ENCODE measurements around the gene GCAT. TPM values are rescaled to one million over a fixed set of nuclear protein-coding genes. Genes with fewer than 3 reads are reported as not detected.
"Not testable (repeated sequence)": the region's sequence is repeated elsewhere in the genome, so short reads cannot be mapped to it uniquely, and the experiment has no call there.

The GCAT gene
- total RNA-seq, 3 donors from 2014 or later, result 6.5 to 12.3 (median 8.6) TPM

DNA sequence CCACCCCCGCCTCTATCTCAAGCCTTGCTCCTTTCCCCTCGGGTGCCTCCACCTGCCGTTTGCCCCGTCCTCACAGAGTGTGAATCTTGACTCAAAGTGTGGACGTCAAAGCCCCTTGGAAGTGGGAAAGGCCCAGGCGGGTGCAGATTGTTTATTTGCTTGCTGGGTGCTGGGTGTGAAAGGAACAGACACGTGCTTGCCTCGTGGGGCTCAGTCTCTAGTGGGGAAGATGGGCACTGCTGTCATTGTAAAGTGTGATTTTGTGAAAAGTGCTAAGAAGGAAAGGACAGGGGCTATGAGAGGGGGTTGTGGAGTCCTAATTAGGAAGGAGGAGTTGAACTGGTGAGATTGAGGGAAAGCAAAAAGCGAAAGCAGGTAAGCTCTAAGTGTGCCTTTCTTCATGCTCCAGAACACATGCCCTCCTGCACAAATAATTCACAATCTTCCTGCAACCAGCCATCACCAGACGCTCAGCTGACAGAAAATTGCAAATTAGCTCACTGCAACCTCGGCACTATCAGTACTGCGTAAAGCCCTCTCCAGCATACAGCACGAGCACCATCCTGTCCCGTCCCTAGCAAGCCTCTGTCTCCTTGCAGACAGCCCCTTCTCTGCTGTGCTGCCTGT lies 9.7 kb upstream of the GCAT start:
- Mint-ChIP-seq H3K4me3 (no peak overlapping the region), H3K36me3 (ENCODE audit: insufficient read depth) (no peaks in the 10 kb centered on the region), H3K4me1 (ENCODE audit: low read depth) (peaks cover 7% of the 10 kb centered on the region), H3K27me3 (ENCODE audit: low read depth) (peaks cover 11% of the 10 kb centered on the region), H3K9me3 (no peaks in the 10 kb centered on the region)
- DNase-seq (no peak), ATAC-seq (no peak)

DNA sequence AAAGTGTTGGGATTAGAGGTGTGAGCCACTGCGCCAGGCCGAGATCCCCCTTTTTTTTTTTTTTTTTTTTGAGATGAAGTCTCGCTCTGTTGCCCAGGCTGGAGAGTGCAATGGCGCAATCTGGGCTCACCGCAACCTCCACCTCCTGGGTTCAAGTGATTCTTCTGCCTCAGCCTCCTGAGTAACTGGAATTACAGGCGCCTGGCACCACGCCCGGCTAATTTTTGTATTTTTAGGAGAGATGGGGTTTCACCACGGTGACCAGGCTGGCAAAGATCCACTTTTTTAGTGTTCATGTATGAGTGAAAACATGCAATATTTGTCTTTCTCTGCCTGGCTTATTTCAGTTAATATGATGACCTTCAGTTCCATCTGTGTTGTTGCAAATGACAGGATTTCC lies 7.8 kb upstream of the GCAT start:
- not testable (repeated sequence) for H3K9me3 Mint-ChIP-seq; DNase-seq; H3K4me3 Mint-ChIP-seq; H3K36me3 Mint-ChIP-seq (ENCODE audit: insufficient read depth); ATAC-seq
- peaks cover 19% of the 10 kb centered on the region for H3K27me3 Mint-ChIP-seq (ENCODE audit: low read depth)
- H3K4me1 Mint-ChIP-seq (ENCODE audit: low read depth), result peaks cover 13% of the 10 kb centered on the region

DNA sequence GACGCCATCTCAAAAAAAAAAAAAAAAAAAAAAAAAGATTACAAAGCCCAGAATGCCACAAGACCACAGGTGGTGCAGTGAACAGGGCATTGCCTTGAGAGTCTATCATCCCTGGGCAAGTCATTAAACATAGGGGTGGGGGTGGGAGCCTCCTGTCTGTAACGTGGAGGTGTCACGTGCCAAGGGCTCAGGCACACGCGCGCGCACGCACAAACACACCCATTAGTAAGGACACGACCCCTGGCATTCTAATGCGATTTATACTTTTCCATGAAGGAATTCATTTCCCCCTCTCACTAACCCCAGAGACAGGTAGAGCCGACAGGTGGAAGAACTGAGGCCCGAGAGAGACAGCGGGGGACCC lies 5.8 kb upstream of the GCAT start:
- DNase-seq, result no peak
- H3K4me3 Mint-ChIP-seq, result peak overlapping the region; percentile 59
- H3K9me3 Mint-ChIP-seq, result no peaks in the 10 kb centered on the region
- no peak for ATAC-seq
- H3K4me1 Mint-ChIP-seq (ENCODE audit: low read depth), result peaks cover 28% of the 10 kb centered on the region
- H3K27me3 Mint-ChIP-seq (ENCODE audit: low read depth), result peaks cover 35% of the 10 kb centered on the region
- H3K36me3 Mint-ChIP-seq (ENCODE audit: insufficient read depth), result no peaks in the 10 kb centered on the region

DNA sequence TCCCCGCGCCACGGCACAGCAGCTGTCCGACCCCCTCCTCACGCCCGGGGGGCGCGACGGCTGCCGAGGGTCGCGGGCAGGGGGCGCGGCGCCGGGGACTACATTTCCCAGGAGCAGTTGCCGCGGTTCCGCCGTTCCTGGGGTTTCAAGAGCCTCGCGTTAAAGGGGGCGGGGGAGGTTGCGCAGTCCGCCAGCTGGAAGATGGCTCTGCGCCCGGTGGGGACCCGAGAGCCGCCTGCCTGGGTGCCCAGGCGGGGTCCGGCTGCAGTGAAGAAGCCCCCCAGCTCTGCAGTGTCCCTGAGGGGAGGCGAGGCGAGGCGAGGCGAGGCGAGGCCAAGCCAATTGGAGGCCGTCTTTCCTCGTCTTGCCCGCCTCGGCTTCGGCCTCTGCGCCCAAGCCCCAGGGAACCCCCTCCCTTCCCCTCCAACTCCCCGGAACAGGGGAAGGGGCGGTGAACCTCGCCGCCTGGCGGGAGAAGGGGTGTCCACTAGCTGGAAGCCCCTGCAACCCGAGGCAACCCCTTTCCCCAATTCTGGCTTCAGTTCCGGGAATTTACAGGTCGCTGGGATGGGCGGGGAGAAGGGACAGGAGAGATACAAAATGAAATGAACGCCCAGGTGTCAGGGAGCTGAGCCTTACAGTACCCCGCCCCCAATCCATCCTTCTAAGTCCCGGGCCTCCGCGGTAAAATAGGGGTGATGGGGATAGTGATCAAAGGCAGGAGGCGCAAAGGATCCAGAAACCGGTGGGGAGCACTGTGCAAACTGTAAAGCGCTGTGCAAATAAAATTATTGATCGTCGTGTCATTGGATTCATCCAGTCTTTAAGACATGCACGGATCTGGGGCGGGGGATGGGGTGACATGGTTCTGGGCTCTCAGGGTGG lies 5.2 kb upstream of the GCAT start:
- Mint-ChIP-seq H3K4me3 (peak overlapping the region; percentile 64), H3K9me3 (no peaks in the 10 kb centered on the region), H3K4me1 (ENCODE audit: low read depth) (peaks cover 33% of the 10 kb centered on the region), H3K36me3 (ENCODE audit: insufficient read depth) (no peaks in the 10 kb centered on the region), H3K27me3 (ENCODE audit: low read depth) (peaks cover 40% of the 10 kb centered on the region)
- ATAC-seq (peak; percentile 36 to 41), DNase-seq (no peak)

DNA sequence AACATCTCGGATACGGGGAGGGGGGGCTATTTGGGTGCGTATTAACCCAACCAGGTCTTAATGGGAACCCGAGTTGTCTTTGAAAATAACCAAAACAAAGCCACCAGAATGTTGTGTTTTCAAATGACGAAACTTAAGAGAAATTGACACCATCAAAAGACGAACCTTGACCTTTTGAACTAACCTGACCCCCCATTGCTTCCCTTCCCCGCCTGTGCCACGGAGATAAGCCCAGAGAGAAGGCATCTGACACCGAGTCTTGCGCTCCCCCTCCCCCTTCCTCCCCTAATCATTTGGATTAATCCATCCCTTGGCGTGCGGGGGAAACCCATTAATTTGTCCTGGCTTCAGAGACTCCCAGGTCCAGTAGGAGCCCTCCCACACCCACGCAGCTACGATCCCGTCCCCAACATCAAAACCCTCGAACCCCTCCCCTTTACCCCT lies 4.5 kb upstream of the GCAT start:
- Mint-ChIP-seq H3K27me3 (ENCODE audit: low read depth) (peaks cover 42% of the 10 kb centered on the region), H3K36me3 (ENCODE audit: insufficient read depth) (no peaks in the 10 kb centered on the region), H3K4me1 (ENCODE audit: low read depth) (peaks cover 35% of the 10 kb centered on the region), H3K4me3 (peak overlapping the region; percentile 64), H3K9me3 (no peaks in the 10 kb centered on the region)
- DNase-seq, result no peak
- no peak for ATAC-seq

DNA sequence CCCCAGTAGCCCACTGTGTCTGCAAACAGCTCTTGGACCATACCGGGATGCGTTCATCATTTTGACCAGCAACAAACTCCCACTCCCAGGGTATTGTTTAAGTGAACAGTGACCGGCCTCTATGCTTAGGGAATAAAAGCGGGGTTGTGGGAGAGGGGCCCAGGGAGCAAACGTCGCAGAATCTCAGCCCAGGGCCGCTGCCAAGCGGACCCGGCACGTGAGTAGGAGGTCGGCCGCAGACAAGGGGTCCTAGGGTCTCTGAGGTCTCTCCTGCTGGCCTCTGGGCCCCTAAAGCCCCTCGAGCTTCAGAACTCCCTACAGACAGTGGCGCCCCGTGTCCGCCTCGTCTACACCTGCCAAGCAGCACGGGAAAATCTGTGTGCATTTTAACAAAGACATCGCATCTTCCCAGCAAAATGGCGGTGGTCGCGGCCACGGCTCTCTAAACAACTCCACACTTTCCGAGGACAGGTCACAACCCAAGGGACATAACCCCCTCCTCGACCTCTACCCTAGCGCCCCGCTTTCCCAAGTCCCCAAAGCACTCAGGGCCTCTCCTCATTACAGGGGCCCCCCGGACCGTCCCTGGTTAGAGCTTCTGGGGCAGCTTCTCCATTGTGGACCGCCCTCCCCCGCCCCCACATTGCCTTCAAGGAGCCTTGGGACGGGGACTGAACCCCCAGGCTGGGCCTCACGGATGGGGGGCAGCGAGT lies 3.9 kb upstream of the GCAT start:
- Mint-ChIP-seq H3K27me3 (ENCODE audit: low read depth) (peaks cover 43% of the 10 kb centered on the region), H3K4me1 (ENCODE audit: low read depth) (peaks cover 39% of the 10 kb centered on the region), H3K36me3 (ENCODE audit: insufficient read depth) (no peaks in the 10 kb centered on the region), H3K9me3 (no peaks in the 10 kb centered on the region), H3K4me3 (peak overlapping the region; percentile 57)
- ATAC-seq, result no peak
- DNase-seq, result no peak

DNA sequence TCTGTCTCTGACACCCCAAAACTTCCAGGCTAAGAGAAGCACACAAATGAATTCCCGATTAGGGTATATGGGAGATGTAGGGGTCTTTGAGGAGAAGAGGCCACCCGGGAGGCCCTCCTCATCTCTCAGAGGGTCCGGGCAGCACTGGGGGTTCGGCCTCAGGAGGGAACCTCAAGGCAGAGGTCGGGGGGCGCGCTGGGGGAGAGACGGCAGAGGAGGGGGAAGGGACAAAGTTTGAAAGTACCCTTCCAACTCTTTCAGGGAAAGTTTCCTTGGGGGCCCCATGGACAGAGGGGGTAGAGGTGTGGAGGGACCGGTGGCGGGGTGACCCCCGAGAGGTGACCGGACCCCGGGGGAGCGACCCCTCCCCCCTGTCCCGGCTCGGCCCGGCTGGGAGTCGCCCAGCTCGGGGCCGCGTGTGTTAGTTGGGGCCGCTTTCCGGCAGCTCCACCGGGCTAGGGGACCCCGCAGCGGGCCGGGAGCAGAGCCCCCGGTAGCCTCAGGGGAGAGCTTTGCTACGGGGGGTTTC lies 3.3 kb upstream of the GCAT start:
- H3K9me3 Mint-ChIP-seq, result no peaks in the 10 kb centered on the region
- ATAC-seq (no peak), DNase-seq (no peak)
- H3K36me3 Mint-ChIP-seq (ENCODE audit: insufficient read depth), result no peaks in the 10 kb centered on the region
- H3K4me1 Mint-ChIP-seq (ENCODE audit: low read depth), result peaks cover 39% of the 10 kb centered on the region
- peak overlapping the region; percentile 57 for H3K4me3 Mint-ChIP-seq
- peaks cover 47% of the 10 kb centered on the region for H3K27me3 Mint-ChIP-seq (ENCODE audit: low read depth)

DNA sequence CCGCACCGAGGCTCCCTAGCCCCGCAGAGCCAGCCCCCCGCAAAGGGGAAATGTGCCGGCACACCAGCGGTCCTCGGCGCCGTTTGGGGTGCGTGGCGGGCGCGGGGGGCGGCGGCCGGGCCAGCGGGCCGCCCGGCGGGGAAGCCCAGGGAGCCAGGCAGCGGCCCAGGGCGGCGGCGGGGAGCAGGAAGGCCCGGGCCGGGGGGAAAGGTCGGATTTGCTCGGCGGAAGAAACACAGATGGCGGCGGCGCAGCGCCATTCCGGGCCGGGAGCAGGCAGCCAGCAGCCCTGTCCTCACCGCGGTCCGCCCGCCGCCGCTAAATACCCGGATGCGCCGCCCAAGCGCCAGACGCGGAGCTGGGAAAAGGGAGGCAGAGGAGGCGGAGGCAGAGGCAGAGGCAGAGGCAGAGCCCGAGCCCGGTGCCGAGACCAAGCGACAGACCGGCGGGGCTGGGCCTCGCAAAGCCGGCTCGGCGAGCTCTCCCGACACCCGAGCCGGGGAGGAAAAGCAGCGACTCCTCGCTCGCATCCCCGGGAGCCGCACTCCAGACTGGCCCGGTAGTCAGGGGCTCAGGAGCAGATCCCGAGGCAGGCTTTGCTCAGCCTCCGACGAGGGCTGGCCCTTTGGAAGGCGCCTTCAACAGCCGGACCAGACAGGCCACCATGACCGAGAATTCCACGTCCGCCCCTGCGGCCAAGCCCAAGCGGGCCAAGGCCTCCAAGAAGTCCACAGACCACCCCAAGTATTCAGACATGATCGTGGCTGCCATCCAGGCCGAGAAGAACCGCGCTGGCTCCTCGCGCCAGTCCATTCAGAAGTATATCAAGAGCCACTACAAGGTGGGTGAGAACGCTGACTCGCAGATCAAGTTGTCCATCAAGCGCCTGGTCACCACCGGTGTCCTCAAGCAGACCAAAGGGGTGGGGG lies 2.6 kb upstream of the GCAT start:
- peaks cover 53% of the 10 kb centered on the region for H3K27me3 Mint-ChIP-seq (ENCODE audit: low read depth)
- H3K9me3 Mint-ChIP-seq, result no peaks in the 10 kb centered on the region
- DNase-seq (peak; percentile 58), ATAC-seq (peak; percentile 20 to 26)
- H3K4me1 Mint-ChIP-seq (ENCODE audit: low read depth), result peaks cover 39% of the 10 kb centered on the region
- peak overlapping the region; percentile 72 for H3K4me3 Mint-ChIP-seq
- no peaks in the 10 kb centered on the region for H3K36me3 Mint-ChIP-seq (ENCODE audit: insufficient read depth)

DNA sequence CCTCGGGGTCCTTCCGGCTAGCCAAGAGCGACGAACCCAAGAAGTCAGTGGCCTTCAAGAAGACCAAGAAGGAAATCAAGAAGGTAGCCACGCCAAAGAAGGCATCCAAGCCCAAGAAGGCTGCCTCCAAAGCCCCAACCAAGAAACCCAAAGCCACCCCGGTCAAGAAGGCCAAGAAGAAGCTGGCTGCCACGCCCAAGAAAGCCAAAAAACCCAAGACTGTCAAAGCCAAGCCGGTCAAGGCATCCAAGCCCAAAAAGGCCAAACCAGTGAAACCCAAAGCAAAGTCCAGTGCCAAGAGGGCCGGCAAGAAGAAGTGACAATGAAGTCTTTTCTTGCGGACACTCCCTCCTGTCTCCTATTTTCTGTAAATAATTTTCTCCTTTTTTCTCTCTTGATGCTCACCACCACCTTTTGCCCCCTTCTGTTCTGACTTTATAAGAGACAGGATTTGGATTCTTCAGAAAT lies 1.9 kb upstream of the GCAT start:
- Mint-ChIP-seq H3K9me3 (no peaks in the 10 kb centered on the region), H3K36me3 (ENCODE audit: insufficient read depth) (no peaks in the 10 kb centered on the region), H3K4me1 (ENCODE audit: low read depth) (peaks cover 39% of the 10 kb centered on the region), H3K4me3 (peak overlapping the region; percentile 72), H3K27me3 (ENCODE audit: low read depth) (peaks cover 51% of the 10 kb centered on the region)
- DNase-seq (no peak), ATAC-seq (no peak)

DNA sequence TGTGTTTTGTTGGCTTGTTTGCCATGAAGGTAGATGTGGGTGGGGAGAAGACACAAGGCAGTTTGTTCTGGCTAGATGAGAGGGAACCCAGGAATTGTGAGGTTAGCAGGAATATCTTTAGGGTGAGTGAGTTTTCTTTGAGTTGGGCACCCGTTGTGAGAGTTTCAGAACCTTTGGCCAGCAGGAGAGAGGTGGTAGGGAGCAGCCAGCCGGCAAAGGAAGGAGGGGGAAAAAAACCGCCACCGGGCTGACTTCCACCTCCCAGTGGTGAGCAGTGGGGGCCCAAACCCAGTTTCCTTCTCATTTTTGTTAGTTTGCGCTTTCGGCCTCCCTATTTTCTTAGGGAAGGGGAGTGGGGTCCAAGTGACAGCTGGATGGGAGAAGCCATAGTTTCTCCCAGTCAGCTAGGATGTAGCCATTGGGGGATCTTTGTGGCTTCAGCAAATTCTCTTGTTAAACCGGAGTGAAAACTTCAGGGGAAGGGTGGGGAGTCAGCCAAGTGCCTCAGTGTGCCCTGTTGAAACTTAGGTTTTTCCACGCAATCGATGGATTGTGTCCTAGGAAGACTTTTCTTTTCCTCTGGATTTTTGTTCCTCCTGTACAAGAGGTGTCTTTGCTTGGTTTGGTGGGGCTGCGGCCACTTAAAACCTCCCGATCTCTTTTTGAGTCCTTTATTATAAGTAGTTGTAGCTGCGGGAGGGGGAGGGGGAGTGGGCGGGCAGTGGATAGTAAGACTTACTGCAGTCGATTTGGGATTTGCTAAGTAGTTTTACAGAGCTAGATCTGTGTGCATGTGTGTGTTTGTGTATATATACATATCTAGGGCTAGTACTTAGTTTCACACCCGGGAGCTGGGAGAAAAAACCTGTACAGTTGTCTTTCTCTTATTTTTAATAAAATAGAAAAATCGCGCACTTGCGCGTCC lies 1.1 kb upstream of the GCAT start:
- DNase-seq, result no peak
- H3K36me3 Mint-ChIP-seq (ENCODE audit: insufficient read depth), result no peaks in the 10 kb centered on the region
- peaks cover 39% of the 10 kb centered on the region for H3K4me1 Mint-ChIP-seq (ENCODE audit: low read depth)
- H3K9me3 Mint-ChIP-seq, result no peaks in the 10 kb centered on the region
- ATAC-seq, result no peak
- peaks cover 51% of the 10 kb centered on the region for H3K27me3 Mint-ChIP-seq (ENCODE audit: low read depth)
- H3K4me3 Mint-ChIP-seq, result peak overlapping the region; percentile 73

DNA sequence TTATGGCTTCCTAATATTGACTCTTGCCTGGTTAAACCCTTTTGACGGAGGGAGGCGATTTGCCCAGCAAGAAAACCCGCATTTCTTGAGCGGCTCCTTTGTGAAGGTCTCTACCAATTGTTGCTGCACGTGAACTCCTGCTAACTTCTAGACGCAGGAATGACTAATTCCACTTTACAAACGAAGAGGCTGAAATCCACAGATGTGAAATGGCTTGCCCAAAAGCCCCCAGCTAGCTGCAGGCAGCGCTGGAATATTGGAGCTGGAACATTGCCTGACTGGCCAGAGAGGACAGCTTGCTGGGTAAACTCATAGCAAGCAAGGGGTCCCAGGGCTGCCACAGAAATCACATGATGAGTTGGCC lies 542 bp downstream of the GCAT start:
- Mint-ChIP-seq H3K4me1 (ENCODE audit: low read depth) (peaks cover 29% of the 10 kb centered on the region), H3K27me3 (ENCODE audit: low read depth) (peaks cover 45% of the 10 kb centered on the region), H3K9me3 (no peaks in the 10 kb centered on the region), H3K36me3 (ENCODE audit: insufficient read depth) (no peaks in the 10 kb centered on the region), H3K4me3 (peak overlapping the region; percentile 73)
- no peak for DNase-seq
- peak in 1 of 2 donors; percentile 4 for ATAC-seq

DNA sequence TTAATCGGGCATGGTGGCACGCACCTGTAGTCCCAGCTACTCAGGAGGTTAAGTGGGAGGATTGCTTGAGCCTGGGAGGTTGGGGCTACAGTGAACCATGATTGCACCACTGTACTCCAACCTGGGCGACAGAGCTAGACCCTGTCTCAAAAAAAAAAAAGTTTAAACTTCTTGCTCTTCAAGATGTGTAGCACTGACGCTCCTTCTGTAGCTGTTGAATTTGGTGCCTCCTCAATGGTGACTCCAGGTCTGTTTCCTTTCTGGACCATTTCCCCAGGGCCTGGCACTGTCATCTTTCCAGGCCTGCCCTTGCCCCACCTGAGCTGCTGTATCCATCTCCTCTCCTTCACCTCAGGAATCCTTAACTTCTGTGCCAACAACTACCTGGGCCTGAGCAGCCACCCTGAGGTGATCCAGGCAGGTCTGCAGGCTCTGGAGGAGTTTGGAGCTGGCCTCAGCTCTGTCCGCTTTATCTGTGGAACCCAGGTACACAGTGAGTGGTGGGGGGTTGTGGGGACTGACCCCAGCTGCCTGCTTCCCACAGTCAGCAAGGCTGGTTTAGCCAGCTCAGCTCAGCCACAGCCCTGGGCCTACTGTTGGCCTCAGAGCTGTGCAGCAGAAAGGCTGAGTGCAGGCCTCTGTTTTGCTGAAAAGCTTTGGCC lies 2.1 kb downstream of the GCAT start:
- no peak for DNase-seq
- peaks cover 40% of the 10 kb centered on the region for H3K27me3 Mint-ChIP-seq (ENCODE audit: low read depth)
- ATAC-seq, result no peak
- no peaks in the 10 kb centered on the region for H3K9me3 Mint-ChIP-seq
- peaks cover 26% of the 10 kb centered on the region for H3K4me1 Mint-ChIP-seq (ENCODE audit: low read depth)
- H3K4me3 Mint-ChIP-seq, result no peak overlapping the region
- no peaks in the 10 kb centered on the region for H3K36me3 Mint-ChIP-seq (ENCODE audit: insufficient read depth)

Measured in activated T-cell treated with anti-CD3 and anti-CD28 coated beads, Interleukin-2, amount 50 U/mL, for 4 hours (primary cell).